ENCODE data around the gene RAMP1.

- TF ChIP-seq CTCF (conservative IDR thresholded peaks at IDR 0.05 in 1 of 2, IDR thresholded peaks at IDR 0.05 in 1 of 2; ENCODE audit: low read depth in 1 of 2, low read length in 2 of 2) (no peak), EZH2 (IDR thresholded peaks at IDR 0.05; ENCODE audit: low read length, missing control alignments) (no peak)
Measured at GRCh38 chr2:237892478-237892877, 33.1 kb downstream of the RAMP1 start.

Data from fibroblast of lung (primary cell).